ENCODE measurements around the gene SRPRA.

GRCh38 chr11:126310992-126311310 is 42.3 kb upstream of the SRPRA start:
- TF ChIP-seq CTCF (IDR thresholded peaks at IDR 0.05) (no peak), EZH2 (IDR thresholded peaks at IDR 0.05; ENCODE audit: borderline replicate concordance, insufficient read depth, low read depth, low read length, poor library complexity, severe bottlenecking) (no peak)

Measured in B cell (primary cell).